Measurements from ENCODE around the gene USP10. TPM values are rescaled to one million over a fixed set of nuclear protein-coding genes. Genes with fewer than 3 reads are reported as not detected.

The USP10 gene
- total and polyA plus RNA-seq, 3 donors from 2014 or later: 53.6 to 108 (median 101) TPM

DNA sequence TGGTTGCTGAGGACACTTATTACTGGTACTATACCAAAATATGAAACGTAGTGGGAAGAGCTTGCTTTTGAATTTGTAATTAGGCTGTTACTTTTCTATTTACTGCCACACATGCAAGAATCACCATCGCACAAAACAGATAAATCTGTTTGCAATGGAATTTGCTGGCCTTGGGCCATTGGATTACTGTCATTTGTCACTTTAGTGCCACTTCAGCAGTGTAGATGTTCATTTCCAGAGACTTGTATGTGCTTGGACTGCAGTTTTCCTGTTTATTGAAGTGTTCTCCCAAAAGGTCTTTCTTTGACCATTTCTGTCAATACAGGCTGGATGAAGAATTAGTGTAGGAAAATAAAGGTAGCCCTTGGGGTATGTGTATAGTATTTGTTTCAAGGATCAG is 4.5 kb downstream of the USP10 start:
- 69 to 75% methylated on average over 2 of the region's 2 CpGs for WGBS, 2 donors
- Histone ChIP-seq H3K4me3 (no peak overlapping the region), H3K36me3 (ENCODE audit: low read depth, missing control alignments) (no peaks in the 10 kb centered on the region), H3K27ac (no peak overlapping the region), H3K9me3 (no peaks in the 10 kb centered on the region), H3K4me1 (peaks cover 10% of the 10 kb centered on the region), H3K27me3 (no peaks in the 10 kb centered on the region)
- DNase-seq: no peak
- intact Hi-C loops (cut with DNase I; ENCODE audit: low total_unique reads): no loop called here
- TF ChIP-seq, protein P1, sequence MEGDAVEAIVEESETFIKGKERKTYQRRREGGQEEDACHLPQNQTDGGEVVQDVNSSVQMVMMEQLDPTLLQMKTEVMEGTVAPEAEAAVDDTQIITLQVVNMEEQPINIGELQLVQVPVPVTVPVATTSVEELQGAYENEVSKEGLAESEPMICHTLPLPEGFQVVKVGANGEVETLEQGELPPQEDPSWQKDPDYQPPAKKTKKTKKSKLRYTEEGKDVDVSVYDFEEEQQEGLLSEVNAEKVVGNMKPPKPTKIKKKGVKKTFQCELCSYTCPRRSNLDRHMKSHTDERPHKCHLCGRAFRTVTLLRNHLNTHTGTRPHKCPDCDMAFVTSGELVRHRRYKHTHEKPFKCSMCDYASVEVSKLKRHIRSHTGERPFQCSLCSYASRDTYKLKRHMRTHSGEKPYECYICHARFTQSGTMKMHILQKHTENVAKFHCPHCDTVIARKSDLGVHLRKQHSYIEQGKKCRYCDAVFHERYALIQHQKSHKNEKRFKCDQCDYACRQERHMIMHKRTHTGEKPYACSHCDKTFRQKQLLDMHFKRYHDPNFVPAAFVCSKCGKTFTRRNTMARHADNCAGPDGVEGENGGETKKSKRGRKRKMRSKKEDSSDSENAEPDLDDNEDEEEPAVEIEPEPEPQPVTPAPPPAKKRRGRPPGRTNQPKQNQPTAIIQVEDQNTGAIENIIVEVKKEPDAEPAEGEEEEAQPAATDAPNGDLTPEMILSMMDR (IDR thresholded peaks at IDR 0.05): no peak
- no peak for TF ChIP-seq POLR2A (IDR thresholded peaks at IDR 0.05)

GRCh38 chr16:84706856-84707255 is 7.1 kb downstream of the USP10 start:
- Histone ChIP-seq H3K27me3 (no peaks in the 10 kb centered on the region), H3K36me3 (ENCODE audit: low read depth, missing control alignments) (no peaks in the 10 kb centered on the region), H3K4me1 (peaks cover 9% of the 10 kb centered on the region), H3K4me3 (no peak overlapping the region), H3K27ac (no peak overlapping the region), H3K9me3 (no peaks in the 10 kb centered on the region)
- DNase-seq: no peak
- intact Hi-C loops (cut with DNase I; ENCODE audit: low total_unique reads): no loop called here
- no peak for TF ChIP-seq POLR2A (IDR thresholded peaks at IDR 0.05)
- TF ChIP-seq, protein P1 (IDR thresholded peaks at IDR 0.05): no peak
- WGBS, 2 donors: 100% methylated on average over 1 of the region's 1 CpG

- Histone ChIP-seq H3K36me3 (ENCODE audit: low read depth, missing control alignments) (no peaks in the 10 kb centered on the region), H3K4me3 (no peak overlapping the region), H3K27ac (no peak overlapping the region), H3K4me1 (no peaks in the 10 kb centered on the region), H3K27me3 (no peaks in the 10 kb centered on the region), H3K9me3 (no peaks in the 10 kb centered on the region)
- no peak for TF ChIP-seq POLR2A (IDR thresholded peaks at IDR 0.05)
- TF ChIP-seq, protein P1 (IDR thresholded peaks at IDR 0.05): no peak
- 88 to 90% methylated on average over 10 of the region's 10 CpGs for WGBS, 2 donors
- intact Hi-C loops (cut with DNase I; ENCODE audit: low total_unique reads): no loop called here
- no peak for DNase-seq
Observed at GRCh38 chr16:84709609-84710008, 9.8 kb downstream of the USP10 start.

DNA sequence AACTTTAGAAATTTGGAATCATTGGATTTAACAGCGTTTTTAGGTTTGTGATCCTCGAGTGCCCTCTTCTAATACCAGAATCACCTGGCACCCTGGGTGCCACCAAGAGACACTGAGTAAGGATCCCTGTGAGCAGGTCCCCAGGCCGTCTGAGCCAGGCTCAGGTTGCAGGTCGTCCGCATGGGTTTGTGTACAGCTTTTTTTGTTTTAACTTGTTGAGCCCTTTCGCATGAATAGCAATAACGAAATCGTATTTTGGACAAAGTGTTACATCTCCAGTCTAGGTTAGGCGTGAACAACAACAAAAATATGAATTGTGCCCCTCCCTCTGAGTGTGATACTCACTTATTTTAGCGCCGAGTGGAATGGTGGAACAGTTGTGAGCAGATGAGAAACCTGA is 10.9 kb downstream of the USP10 start:
- no peaks in the 10 kb centered on the region for H3K27me3 ChIP-seq
- intact Hi-C loops (cut with DNase I; ENCODE audit: low total_unique reads): no loop called here
- no peak for TF ChIP-seq POLR2A (IDR thresholded peaks at IDR 0.05)
- TF ChIP-seq, protein P1 (IDR thresholded peaks at IDR 0.05): no peak
- WGBS, 2 donors: 81 to 90% methylated on average over 11 of the region's 11 CpGs
- no peak for DNase-seq
- no peak overlapping the region for H3K27ac ChIP-seq
- no peak overlapping the region for H3K4me3 ChIP-seq
- H3K36me3 ChIP-seq (ENCODE audit: low read depth, missing control alignments): no peaks in the 10 kb centered on the region
- no peaks in the 10 kb centered on the region for H3K4me1 ChIP-seq
- H3K9me3 ChIP-seq: no peaks in the 10 kb centered on the region

GRCh38 chr16:84712138-84712671 is 12.4 kb downstream of the USP10 start:
- no peaks in the 10 kb centered on the region for H3K36me3 ChIP-seq (ENCODE audit: low read depth, missing control alignments)
- H3K27me3 ChIP-seq: no peaks in the 10 kb centered on the region
- no peak for TF ChIP-seq POLR2A (IDR thresholded peaks at IDR 0.05)
- TF ChIP-seq, protein P1 (IDR thresholded peaks at IDR 0.05): no peak
- no peak overlapping the region for H3K4me3 ChIP-seq
- WGBS, 2 donors: 91 to 93% methylated on average over 8 of the region's 8 CpGs
- intact Hi-C loops (cut with DNase I; ENCODE audit: low total_unique reads): no loop called here
- H3K4me1 ChIP-seq: no peaks in the 10 kb centered on the region
- H3K9me3 ChIP-seq: no peaks in the 10 kb centered on the region
- no peak for DNase-seq
- no peak overlapping the region for H3K27ac ChIP-seq
